A549 treated with dexamethasone at 1 μM for 4 hours (cell line): ENCODE data around the gene ORC3. TPM values are rescaled to one million over a fixed set of nuclear protein-coding genes. Genes with fewer than 3 reads are reported as not detected.

Experiments used
- total RNA-seq: library from RNA; stranded (reverse); fragments of 200-300 nt; extraction: Qiagen RNA extraction; gene quantifications from 5 replicates; pipeline ENCODE4 v1.2.3, GENCODE V29; 2022

Gene ORC3
- total RNA-seq, result 14.8 to 20.3 TPM (median 16.6 TPM) in 5 replicates

GRCh38 chr6:87589693-87590416 lies at the start of gene ORC3, which contains the start of gene RARS2:
TSS of gene ORC3 (plus strand) at chr6:87590135. CDS start at chr6:87590169, 34 bp downstream.
TSS of gene RARS2 (minus strand) at chr6:87589987. CDS start at chr6:87589957, 30 bp downstream.

GRCh38 chr6:87701676-87702588 lies 112.0 kb downstream of the ORC3 start, which contains the start of gene AKIRIN2:
TSS of gene AKIRIN2 (minus strand) at chr6:87702233. CDS start at chr6:87701684, 549 bp downstream.

Other genes with a start within 250 kb of the ORC3 start
- gene C6orf163, start 245.3 kb upstream of the ORC3 start, total RNA-seq, result 0.09 to 0.32 TPM (median 0.22 TPM) in 5 replicates
- gene CFAP206, start 182.2 kb upstream of the ORC3 start, total RNA-seq, result 0.31 to 0.57 TPM (median 0.38 TPM) in 5 replicates
- gene SLC35A1, start 117.2 kb upstream of the ORC3 start, total RNA-seq, result 7.3 to 10.2 TPM (median 9.5 TPM) in 5 replicates
- 20.4 to 23.6 TPM (median 22.9 TPM) in 5 replicates for gene RARS2, start 148 bp upstream of the ORC3 start, total RNA-seq
- 21.6 to 33.4 TPM (median 32.9 TPM) in 5 replicates for gene AKIRIN2, start 112.1 kb downstream of the ORC3 start, total RNA-seq